Brain pericyte (primary cell): ENCODE results near the gene MPV17L.
"Not testable (repeated sequence)": the region's sequence is repeated elsewhere in the genome, so short reads cannot be mapped to it uniquely, and the experiment has no call there.

ENCODE experiments used
- DNase-seq: peaks from one replicate; pipeline ENCODE4 v3.0.0-alpha.2; 2012; ENCODE audit warnings: low read depth, low spot score

The MPV17L gene

DNA sequence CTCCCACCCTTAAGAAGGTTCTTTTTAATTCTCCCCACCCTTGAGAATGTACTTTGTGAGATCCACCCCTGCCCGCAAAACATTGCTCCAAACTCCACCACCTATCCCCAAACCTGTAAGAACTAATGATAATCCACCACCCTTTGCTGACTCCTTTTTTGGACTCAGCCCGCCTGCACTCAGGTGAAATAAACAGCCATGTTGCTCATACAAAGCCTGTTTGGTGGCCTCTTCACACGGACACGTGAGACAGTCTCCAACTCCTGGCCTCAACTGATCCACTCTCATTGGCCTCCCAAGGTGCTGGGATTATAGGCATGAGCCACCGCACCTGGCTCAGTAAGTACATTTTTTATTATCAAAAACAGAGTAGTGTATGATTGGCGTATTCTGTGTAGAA is 13.9 kb downstream of the MPV17L start:
- not testable (repeated sequence) for DNase-seq

DNA sequence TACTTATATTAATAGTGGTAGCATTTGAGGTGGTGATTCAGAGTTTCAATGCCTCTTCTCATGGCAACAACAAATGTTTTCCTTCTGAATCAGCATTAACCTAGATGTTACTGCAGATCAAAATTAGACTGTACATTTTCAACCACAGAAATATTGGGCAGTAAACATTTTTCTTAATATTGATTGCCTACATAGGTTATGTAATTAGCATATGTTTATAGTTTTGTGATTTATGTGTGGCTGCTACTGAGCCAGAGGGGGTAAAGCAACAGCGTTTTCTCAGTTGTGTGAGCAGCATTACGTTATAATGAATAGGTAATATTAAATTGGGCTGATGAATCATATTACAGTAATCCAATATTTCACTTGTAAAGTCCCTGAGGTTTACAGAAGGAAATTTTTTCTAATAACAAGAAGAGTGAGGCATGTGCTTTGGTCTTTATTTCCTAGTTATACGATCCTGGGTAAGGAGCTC is 20.0 kb downstream of the MPV17L start:
- no peak for DNase-seq

DNA sequence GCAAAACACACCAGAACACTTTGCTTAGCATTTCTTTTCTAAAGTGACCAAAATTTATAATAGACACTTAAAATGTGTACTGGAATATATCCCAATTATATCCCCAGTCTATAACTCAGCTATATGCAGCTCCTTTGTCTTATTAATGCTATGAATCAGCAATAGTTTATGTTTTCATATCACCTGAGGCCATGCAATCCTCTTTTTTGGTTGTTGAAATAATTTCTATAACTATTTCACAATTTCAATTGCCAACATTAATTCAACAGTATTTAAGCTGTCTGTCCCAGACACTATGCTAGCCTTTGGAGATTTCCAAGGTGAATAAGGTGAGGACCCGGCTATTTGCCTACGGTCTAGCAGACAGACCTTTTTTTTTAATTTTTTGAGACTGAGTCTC is 21.6 kb downstream of the MPV17L start:
- DNase-seq: no peak

DNA sequence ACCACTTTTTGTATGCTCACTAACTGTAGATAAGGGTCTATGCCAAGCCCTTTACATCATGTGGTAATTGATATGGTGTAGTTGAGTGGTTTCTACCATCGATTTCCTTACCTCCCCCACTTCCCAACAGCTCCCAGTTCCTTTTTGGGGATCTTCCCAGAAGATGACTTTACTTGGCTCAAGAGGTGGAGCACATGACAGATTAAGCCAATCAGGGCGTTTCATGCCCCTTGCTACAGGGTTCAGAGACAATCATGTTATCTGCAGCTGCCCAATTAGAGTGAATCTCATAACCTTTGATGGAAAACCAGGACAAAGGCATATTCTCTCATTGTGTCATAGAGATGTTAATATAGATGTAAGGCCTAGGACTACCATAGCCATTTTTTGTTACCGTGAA is 22.7 kb downstream of the MPV17L start:
- DNase-seq: no peak

DNA sequence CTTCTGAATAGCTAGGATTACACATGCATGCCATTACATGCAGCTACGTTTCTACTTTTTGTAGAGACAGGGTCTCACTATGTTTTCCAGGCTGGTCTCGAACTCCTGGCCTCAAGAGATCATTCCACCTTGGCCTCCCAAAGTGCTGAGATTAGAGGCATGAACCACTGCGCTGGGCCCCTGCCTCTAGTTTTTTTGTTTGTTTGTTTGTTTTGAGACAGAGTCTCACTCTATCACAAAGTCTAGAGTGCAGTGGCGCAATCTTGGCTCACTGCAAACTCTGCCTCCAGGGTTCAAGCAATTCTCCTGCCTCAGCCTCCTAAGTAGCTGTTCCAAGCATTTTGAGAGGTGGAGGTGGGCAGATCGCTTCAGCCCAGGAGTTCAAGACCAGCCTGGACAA is 26.1 kb downstream of the MPV17L start:
- not testable (repeated sequence) for DNase-seq

DNA sequence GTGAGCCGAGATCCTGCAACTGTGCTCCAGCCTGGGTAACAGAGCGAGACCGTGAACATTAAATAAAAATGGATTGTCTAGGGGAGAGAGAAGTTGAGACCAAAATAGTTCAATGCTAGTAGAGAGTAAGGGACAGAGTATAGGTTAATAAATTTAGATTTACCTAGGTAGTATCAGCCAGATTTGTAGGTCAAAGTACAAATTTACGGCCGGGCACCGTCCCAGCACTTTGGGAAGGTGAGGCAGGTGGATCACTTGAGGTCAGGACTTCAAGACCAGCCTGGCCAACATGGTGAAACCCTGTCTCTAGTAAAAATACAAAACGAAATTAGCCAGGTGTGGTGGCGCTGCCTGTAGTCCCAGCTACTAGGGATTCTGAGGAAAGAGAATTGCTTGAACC is 26.7 kb downstream of the MPV17L start:
- DNase-seq: no peak

DNA sequence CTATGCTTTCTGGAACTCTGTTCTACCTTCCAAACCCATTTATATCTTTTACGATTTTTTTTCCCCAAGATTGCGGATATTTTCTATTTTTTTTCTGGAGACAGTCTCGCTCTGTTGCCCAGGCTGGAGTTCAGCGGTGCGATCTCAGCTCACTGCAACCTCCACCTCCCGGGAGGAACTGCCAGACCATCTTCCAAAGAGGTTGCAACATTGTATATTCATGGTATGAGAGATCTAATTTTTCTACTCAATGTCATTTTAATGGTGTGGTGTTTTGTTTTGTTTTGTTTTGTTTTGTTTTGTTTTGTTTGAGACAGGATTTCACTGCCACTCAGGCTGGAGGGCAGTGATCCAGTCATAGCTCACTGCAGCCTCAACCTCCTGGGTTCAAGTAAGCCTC is 30.3 kb downstream of the MPV17L start:
- DNase-seq: no peak

DNA sequence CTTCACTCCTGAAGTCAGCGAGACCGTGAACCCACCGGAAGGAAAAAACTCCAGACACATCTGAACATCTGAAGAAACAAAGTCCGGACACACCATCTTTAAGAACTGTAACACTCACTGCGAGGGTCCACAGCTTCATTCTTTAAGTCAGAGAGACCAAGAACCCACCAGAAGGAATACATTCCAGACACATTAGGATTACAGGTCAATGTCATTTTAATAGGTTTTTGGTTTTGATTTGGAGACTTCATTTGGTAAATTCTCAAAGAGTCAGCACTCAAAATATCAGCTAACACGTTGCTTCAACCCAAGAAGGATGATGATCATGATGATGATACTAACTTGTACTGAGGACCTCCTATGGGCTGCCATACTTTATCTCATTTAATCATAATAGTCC is 31.2 kb downstream of the MPV17L start:
- no peak for DNase-seq

DNA sequence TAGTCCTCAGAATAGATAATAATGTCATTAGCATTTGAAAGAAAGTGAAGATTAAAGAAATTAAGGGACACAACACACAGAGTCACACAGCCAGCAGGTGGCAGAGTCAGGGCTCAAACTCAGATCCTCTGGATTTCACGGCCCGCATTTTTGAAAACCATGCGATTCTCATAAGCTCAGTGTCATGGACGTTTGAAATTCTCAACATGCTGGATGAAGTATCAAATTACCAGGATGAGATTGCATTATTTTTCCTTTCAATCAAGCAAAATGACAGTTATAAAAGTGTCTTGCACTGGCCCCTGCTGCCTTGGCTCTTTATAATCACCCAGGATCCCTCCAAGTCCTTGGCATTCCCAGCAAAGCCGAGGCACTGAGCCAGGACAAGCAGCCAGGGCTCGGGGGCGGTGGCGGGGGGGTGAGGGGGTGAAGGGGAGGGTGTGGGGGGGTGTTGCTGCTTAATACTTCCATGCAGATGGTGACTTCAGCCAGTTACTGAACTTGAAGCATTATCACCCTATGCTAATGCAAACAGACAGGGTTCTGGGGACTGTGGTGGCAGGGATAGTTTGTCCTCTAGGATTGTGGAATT is 32.2 kb downstream of the MPV17L start:
- no peak for DNase-seq

DNA sequence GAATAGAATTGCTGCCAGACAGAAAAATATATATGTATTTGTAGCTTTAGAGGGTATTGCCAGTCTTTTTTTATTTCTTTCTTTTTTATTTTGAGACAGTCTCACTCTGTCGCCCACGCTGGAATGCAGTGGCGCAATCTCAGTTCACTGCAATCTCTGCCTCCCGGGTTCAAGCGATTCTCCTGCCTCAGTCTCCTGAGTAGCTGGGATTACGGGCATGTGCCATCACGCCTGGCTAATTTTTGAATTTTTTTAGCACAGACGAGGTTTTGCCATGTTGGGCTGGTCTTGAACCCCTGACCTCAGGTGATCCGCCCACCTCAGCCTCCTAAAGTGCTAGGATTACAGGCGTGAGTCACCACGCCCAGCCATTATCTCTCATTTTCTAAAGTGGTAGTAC is 35.3 kb downstream of the MPV17L start:
- DNase-seq: not testable (repeated sequence)

DNA sequence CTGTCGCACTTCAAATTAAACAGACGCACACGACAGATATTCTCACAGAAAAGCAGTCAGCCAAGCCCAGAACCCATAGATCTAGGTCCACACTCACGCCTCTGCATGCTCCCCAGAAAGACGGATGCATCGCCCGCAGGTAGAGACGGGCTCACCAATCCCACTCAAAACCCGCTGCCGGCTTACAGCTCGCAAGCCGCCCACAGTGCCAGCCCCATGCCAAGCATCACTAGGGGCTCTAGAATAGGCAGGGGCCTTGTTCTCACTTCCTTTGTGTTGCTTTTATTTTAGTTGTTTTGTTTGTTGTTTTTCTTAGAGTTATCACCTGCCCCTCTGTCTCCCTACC is 38.5 kb downstream of the MPV17L start:
- DNase-seq: no peak

DNA sequence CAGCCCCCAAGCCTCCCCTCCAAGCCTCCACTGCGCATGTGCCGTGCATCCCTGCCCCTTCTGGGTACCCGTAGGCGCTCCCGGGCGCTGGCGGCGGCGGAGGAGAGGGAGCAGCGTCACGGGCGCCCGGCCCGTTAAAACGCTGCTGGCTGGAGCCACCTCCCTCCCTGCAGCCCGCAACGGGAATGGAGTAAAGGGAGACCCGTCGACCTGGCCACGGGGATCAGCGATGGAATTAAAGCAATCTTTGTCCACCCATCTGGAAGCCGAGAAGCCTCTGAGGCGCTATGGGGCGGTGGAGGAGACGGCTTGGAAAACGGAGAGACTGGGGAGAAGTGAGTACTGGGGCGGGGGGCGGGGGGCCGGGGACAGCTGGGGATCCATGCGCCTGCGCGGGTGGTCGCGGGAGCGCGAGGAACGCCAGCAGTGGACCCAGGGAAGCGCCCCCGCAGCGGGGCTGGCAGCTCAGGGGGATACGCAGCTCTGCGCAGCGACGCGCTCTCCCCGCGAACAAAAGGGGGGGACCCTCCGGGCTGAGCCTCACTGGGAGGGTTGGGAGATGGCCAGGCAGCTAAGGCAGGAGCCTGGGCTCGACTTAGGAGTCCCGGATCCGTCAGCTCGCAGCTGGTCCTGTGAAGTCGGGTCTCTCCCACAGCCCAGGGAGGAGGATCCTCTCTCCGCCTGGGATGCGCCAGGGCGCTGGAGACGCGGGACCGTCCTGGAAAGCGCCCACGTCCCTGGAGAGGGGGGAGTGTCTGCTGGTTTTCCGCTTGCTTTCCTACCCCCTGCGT is 39.1 kb downstream of the MPV17L start, which contains the start of gene BMERB1:
Gene BMERB1, plus strand, starts transcription at position 164 of the 791 bp plus-strand sequence. Its CDS starts 66 bp downstream, at position 230.
- DNase-seq: no peak

DNA sequence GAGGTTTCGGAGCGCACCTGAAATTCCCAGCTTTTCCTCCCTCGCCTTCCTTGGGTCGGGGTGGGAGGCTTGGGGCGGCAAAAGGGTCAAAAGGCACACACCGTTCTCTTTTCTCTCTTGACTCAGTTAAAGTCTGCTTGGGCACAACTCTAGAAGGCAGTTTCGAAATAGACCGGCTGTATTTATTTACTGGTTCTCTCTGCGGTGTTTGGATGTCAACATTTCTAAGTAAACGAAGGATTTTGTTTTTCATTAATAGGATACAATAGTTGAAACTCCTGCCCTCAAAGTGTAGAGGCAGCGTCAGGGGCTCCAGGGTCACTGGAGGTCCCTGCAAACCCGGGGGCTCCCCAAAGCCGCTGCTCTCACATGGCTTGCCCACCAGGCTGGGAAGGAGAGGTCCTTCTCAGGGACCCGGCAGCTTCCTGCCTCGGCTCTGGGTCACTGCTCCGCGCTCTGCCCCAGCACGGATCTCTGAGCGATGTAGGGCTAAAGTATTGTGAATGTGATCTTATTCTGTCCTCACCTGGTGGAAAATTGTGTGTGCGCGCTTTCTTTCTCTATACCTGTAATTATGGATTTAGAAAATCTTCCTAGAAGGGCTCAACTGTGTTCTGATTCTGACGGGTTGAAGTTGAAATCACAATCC is 39.8 kb downstream of the MPV17L start:
- DNase-seq: no peak

DNA sequence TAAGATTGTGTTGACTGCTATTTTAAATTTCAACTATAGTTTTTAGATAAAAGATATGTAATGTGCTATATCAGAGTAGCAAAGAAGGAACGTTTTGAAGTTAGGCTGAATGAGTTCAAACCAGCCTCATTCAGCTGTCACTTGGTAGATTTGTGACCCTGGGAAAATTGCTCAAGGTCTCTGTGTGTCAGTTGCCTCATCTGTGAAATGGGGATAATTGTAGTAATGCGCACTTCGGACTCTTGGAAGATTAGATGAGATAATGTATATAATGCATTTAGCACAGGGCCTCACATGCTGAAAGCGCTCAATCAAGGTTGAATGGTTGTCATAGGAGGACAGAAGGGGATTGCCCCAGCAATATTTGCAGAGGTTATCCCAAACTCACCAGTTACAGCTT is 43.5 kb downstream of the MPV17L start:
- DNase-seq: no peak

DNA sequence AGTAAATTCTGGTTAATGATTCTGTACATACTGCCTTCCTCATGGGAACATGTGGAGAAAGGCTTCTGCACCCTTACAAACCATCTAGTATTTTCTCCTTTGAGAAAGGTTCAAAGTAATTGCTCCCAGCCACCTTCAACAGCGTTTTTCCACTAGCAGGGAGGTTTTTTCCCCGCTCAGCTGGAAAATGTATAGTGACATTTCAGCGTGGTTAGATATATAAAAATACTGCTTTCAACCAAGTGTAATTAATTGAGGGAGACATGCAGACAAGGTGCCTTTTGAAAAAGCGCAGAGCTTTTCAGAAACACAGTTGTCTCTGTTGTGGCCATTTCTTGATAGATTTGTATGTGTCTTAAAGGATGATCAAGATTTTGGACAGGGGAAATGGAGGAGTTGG is 44.0 kb downstream of the MPV17L start:
- no peak for DNase-seq

DNA sequence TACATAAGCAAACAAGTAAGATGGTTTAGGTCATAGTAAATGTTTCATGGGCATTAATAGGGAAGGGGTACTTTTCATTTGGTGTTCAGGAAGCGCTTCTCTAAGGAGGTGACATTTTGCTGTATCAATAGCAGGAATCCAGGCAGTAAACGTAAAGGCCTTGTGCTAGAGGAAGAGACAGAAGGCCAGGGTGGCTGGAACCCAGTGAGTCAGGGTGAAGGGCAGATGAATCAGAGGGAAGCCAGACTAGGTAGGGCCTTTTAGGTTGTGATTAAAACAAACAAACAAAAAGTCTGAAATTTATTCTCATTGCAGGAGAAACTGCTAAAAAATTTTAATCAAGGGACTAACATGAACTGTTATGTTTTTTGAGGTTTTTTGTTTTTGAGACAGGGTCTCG is 45.3 kb downstream of the MPV17L start:
- DNase-seq: no peak

DNA sequence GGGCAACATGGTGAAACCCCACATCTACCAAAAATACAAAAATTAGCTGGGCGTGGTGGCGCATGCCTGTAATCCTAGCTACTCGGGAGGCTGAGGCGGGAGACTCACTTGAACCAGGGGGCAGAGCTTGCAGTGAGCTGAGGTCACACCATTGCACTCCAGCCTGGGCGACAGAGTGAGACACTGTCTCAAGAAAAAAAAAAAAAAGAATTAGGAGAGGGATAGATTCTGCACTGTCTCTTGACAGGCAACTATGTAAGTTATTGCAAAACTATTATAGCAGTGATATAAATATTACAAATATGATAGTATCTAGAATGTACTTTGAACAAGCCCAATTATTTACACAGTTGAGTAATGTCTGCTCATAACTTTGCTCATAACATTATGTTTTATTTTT is 46.6 kb downstream of the MPV17L start:
- not testable (repeated sequence) for DNase-seq

DNA sequence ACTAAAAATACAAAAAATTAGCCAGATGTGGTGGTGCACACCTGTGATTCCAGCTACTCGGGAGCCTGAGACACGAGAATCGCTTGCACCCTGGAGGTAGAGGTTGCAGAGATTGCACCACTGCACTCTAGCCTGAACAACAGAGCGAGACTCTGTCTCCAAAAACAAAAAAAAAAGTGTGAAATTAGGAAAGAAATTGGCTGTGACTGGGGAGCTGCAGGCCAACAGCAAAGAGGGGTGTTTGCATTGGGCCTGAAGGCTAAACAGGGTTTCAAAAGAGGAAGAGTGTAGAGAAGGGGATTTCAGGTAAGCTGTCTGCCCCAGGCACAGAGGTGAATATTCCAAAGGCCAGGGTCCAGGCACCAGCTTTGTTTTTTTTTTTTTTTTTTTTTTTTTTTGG is 48.2 kb downstream of the MPV17L start:
- DNase-seq: no peak

DNA sequence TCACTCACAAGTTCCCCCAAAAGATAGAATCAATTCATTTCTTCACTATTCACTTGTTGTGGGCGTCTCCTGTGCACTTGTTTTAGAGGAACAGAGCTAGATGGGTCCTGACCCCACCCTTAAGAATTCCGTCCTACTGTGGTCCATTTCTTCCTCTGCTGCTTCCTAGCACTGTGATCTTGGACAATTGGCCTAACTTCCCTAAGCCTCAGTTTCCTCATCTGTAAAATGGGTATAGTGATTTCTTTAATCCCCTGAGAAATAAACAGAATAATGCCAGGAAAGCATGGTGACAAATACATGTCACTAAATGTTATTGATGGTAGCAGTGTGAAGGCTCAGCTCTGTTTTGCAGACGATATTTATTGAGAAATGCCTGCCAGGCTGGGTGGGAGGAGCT is 48.7 kb downstream of the MPV17L start:
- DNase-seq: no peak

DNA sequence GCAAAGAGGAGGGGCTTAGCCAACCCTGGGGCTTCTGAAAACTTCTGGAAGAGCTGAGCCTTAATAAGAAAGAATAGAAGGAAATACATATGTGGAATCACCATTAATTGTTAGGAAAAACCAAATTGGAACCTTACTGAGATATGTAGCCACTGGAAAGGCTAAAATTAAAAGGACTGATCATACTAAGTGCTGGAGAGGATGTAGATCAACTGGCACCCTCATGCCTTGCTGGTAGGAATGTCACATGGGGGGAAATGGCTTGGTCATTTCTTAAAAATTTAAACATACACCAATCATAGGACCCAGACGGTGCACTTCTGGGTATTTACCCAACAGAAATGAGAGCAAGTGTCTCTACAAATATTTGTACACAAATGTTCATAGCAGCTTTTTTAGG is 49.9 kb downstream of the MPV17L start:
- no peak for DNase-seq

DNA sequence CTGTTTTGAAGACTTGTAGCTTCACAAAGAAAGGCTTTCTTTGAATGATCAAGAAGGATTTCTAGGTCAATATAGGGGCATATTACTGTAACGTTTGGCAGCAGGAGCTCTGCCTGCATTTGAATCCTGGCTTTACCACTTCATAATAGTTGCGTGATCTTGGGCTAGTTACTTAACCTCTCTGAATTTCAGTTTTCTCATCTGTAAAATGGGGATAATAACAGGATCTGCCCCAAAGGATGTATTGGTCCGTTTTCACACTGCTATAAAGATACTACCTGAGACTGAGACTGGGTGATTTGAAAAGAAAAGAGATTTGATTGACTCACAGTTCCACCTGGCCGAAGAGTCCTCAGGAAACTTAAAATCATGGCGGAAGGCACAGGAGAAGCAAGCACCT is 51.3 kb downstream of the MPV17L start:
- no peak for DNase-seq

DNA sequence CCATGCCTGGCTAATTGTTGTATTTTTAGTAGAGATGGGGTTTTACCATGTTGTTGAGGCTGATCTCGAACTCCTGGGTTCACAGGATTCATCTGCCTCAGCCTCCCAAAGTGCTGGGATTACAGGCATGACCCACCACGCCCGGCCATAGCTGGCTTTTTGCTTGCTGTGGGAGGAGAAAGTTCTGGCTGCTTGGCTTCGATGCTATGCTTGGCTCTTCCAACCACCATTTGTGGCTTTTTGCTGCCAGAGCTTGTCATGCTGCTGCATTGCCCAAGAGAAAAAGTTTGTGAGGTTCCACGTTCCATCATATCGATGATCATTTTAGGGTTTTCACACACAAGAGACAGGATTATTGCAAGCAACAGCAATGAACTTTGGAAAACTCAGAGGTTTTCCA is 55.1 kb downstream of the MPV17L start:
- DNase-seq: no peak
